ENCODE data around the gene COX8A. TPM values are rescaled to one million over a fixed set of nuclear protein-coding genes. Genes with fewer than 3 reads are reported as not detected.
"Not testable (repeated sequence)": the region's sequence is repeated elsewhere in the genome, so short reads cannot be mapped to it uniquely, and the experiment has no call there.

Gene COX8A
- polyA plus RNA-seq, 3 donors: 196 to 245 (median 218) TPM

DNA sequence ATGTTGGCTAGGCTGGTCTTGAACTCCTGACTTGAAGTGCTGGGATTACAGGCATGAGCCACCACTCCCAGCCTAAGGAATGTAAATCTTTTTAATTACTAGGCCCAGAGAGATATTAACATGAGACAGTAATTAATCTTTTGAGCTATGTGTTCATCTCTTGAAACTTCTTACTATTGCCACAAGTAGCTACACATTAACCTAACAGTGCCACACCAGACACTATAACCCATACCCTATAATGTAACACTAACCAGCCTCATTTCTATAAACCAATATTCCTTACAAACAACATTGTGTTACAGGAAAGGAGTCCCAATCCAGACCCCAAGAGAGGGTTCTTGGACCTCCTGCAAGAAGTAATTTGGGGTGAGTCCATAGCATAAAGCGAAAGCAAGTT, 8.0 kb upstream of the COX8A start:
- no peak for DNase-seq (ENCODE audit: low read depth in 3 of 3, low spot score in 2 of 3)

DNA sequence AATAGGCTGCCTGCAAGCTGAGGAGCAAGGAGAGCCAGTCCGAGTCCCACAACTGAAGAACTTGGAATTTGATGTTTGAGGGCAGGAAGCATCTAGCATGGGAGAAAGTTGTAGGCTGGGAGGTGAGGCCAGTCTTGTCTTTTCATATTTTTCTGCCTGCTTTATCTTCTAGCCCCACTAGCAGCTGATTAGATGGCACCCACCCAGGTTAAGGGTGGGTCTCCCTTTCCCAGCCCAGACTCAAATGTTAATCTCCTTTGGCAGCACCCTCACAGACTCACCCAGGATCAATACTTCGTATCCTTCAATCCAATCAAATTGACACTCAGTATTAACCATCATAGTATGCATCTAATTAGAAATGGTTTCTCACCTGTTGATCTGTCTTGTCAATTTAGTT, 5.0 kb upstream of the COX8A start:
- DNase-seq (ENCODE audit: low read depth in 3 of 3, low spot score in 2 of 3): no peak

DNA sequence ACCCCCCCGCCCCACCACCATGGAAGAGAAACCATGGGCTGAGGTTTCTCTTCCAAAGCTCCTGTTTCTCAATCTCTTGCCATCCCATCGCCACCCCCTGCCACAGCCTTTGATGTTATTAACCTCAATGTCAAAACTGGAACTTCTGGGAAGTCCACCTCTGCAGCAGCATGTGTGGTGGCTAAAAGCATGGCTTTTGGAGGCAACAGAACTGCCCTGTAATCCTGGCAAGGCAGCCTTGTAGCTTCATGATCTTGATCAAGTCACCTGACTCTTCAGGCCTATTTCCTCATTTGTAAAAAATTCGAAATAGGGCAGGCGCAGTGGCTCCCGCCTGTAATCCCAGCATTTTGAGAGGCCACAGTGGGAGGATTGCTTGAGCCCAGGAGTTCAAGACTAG, 3.5 kb upstream of the COX8A start:
- no peak for DNase-seq (ENCODE audit: low read depth in 3 of 3, low spot score in 2 of 3)

DNA sequence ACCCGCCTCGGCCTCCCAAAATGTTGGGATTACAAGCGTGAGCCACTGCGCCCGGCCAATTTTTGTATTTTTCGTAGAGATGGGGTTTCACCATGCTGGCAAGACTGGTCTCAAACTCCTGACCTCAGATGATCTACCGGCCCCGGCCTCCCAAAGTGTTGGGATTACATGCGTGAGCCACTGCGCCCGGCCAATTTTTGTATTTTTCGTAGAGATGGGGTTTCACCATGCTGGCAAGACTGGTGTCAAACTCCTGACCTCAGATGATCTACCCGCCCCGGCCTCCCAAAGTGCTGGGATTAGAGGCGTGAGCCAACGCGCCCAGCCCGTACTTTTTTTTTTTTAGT, 535 bp upstream of the COX8A start:
- DNase-seq (ENCODE audit: low read depth in 3 of 3, low spot score in 2 of 3): not testable (repeated sequence)

DNA sequence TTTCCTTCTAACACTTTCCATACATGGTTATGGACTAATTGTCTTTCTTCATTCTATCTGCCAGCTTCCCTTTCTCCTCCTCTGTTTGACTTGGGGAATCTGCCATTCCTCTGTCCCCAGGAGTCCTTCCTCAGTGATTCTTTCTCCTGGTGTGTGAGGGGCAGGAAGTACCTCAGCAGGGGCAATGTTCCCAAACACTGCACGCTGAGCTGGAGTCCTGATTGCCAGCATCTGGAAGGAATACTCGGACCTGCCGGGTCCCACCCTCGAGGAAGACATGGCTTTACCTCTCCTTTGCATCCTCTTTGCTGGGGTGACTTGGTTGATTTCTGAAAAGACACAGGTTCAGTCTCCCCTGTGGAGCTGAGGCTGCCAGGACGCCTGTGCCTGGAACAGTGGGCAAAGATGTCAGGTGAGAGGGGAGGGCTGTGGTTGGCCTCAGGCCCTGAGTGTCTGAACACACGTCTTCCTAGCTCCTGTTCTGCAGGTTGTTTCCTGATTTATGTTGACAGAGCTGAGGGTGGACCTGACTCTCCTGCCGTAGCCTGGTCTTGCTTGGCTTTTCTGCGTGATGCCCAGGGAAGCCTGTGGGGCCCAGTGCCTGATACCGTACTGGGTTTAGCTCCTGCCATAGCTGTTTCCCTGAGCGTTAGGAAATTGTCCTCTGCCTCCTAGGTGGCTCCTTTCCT, 4.3 kb downstream of the COX8A start:
- no peak for DNase-seq (ENCODE audit: low read depth in 3 of 3, low spot score in 2 of 3)

DNA sequence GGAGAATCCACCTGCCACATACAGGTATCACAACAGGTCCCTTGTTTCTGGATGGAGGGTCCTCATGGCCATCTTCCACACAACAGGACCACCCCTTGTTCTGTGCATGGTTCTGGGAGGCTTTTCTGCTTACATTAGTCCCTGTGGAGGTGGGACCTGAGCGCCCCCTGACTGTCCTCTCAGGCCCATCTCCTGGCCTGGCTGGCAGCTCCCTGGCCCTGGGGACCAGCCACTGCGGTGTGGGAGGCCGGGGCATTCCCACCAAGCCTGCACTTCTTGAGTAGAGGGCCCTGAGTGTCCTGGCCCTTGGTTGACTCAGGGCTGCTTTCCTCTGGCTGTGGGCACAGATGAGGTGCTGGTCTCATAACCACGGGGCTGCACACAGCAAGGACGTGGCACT, 5.0 kb downstream of the COX8A start:
- DNase-seq (ENCODE audit: low read depth in 3 of 3, low spot score in 2 of 3): no peak

DNA sequence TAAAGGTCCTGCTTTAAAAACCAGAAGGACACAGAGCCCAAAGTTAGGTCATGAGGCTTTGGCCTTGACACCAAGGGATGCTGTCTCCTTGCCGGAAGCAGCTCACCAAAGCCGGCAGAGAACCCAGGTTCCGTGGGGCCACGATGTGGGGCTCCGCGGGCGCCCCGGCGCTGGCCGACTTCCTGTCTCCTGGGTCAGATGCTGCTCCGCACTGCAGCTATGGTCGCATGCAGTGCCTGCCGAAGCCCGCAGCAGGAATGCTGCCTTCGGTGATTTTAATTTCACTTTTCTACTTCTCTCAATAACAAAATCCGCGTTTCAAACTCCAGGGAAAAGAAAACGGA, 11.4 kb downstream of the COX8A start:
- no peak for DNase-seq (ENCODE audit: low read depth in 3 of 3, low spot score in 2 of 3)

DNA sequence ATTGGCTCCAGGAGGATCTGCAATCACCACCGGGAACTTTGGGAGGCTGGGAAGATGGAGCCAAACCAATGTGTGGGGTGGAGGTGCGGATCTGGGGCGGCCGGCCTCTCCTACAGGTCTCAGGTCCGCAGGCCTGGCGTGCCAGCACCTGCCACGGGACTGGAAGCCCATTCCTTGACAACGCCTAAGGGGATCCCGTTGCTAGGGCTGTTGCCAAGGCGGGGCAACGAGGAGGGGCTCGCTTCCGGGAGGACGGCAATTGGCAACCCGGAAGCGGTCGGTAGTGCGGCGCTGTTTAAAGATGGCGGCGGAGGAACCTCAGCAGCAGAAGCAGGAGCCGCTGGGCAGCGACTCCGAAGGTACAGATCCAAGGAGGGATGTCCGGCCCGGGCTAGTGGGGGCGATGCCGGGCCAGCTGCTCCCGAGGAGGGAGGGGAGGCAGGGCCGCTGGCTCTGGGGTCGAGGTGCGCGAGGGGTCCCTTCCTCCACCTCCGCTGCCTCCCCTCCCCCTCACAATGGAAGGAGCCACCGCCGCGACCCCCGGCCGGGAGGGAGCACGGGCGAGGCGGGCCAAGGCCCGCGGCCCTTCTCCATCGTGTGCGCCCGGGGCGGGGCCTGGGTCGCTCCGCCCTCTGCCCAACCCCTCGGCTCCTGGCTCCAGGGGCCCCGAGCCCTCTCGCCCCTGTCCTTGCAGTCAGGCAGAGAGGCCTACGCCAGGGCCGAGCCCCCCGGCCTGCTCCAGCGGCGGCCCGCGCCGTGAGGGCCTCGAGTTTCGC, 11.9 kb downstream of the COX8A start, which contains the start of gene OTUB1:
OTUB1 (plus strand) TSS at position 283 of the 776 bp plus-strand sequence; CDS start at position 302, 19 bp downstream.
- no peak for DNase-seq (ENCODE audit: low read depth in 3 of 3, low spot score in 2 of 3)

DNA sequence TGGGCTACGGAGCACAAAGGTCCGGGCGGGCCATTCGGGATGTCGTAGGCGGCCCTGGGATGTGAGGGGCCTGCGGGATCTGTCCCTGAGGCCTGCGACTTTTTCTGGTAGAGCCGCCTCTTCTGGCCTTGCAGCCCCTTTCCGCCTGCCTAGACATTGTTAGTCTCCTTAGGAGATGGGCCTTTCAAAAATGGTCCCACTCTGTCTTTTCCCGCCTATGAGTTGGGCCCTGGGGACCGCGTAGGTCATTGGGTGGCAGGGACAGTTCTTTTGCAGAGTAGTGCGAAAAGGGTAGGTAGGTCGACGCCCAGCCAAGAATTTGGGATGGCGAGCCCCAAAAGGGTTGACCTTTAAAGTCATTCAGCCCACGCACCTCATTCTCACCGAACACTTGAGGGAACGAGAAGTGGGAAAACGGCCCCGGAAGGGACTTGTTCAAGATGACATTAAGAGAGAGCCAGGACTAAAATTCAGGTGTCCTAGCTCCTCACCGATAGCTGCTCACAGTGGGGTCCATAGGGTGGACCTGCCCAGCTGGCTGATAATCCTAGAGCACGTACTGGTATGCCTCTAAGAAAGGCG, 12.6 kb downstream of the COX8A start:
- DNase-seq (ENCODE audit: low read depth in 3 of 3, low spot score in 2 of 3): no peak

DNA sequence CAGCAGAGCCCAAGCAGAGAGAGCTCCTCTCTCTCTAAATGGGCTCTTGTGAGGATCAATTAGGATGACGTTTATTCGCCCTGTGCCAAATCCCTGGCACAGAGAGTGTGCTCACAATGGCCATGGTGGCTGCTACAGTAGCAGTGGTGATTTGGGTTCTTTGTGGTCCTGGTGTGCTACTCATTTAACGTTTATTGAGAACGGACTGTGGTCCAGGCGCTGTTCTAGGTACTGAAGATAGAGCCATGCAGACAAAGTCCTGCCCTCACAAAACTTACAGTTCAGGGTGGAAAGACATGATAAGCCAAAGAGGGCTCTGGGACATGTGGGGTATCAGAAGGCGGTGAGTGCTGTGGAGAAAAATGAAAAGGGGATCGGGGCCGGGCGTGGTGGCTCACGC, 17.1 kb downstream of the COX8A start:
- DNase-seq (ENCODE audit: low read depth in 3 of 3, low spot score in 2 of 3): no peak

DNA sequence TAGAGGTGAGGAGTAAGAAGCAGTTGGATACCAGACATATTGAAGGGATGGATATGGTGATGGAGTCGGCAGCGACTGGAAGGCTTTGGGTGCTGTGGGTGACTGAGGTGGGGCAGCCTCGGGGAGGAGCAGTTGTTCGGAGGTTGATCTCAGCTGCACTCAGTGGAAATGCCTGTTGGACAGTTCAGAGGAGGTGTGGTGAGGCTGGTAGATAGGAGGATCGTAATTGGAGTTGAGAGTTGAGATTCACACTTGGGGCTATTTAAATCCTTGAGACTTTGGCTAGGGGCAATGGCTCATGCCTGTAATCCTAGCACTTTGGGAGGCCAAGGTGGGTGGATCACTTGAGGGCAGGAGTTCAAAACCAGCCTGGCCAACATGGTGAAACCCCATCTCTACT, 18.7 kb downstream of the COX8A start:
- no peak for DNase-seq (ENCODE audit: low read depth in 3 of 3, low spot score in 2 of 3)

DNA sequence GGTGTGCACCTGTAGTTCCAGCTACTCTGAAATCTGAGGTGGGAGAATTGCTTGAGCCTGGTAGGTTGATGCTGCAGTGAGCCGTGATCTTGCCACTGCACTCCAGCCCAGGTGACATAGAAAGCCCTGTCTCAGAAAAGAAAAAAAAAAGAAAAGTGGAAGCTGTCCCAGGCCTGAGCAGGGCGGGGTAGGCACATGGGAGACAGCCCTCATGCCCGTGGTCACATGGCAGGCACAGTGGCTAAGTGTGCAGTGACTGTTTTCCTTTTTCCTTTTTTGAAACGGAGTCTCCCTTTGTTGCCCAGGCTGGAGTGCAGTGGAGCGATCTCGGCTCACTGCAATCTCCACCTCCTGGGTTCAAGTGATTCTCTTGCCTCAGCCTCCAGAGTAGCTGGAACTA, 19.6 kb downstream of the COX8A start:
- no peak for DNase-seq (ENCODE audit: low read depth in 3 of 3, low spot score in 2 of 3)

DNA sequence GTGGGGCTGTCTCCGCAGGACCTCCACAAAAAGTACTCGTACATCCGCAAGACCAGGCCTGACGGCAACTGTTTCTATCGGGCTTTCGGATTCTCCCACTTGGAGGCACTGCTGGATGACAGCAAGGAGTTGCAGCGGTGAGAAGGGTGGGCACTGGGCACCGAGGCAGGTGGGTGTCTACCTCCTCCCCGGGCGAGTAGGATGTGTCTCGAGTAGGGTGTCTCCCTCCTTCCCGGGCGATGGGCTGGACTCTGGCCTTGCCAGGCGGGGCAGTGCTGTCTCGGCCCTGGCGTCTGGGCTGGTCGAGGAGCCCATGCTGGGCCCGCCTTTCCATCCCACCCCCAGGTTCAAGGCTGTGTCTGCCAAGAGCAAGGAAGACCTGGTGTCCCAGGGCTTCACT, 22.1 kb downstream of the COX8A start:
- no peak for DNase-seq (ENCODE audit: low read depth in 3 of 3, low spot score in 2 of 3)

DNA sequence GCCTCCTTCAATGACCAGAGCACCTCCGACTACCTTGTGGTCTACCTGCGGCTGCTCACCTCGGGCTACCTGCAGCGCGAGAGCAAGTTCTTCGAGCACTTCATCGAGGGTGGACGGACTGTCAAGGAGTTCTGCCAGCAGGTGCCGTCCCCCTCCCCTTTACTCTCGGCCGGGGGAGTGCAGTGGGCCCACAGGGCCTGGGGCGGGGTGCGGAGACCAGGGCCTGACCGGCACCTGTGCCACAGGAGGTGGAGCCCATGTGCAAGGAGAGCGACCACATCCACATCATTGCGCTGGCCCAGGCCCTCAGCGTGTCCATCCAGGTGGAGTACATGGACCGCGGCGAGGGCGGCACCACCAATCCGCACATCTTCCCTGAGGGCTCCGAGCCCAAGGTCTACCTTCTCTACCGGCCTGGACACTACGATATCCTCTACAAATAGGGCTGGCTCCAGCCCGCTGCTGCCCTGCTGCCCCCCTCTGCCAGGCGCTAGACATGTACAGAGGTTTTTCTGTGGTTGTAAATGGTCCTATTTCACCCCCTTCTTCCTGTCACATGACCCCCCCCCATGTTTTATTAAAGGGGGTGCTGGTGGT, 22.8 kb downstream of the COX8A start:
- no peak for DNase-seq (ENCODE audit: low read depth in 3 of 3, low spot score in 2 of 3)

DNA sequence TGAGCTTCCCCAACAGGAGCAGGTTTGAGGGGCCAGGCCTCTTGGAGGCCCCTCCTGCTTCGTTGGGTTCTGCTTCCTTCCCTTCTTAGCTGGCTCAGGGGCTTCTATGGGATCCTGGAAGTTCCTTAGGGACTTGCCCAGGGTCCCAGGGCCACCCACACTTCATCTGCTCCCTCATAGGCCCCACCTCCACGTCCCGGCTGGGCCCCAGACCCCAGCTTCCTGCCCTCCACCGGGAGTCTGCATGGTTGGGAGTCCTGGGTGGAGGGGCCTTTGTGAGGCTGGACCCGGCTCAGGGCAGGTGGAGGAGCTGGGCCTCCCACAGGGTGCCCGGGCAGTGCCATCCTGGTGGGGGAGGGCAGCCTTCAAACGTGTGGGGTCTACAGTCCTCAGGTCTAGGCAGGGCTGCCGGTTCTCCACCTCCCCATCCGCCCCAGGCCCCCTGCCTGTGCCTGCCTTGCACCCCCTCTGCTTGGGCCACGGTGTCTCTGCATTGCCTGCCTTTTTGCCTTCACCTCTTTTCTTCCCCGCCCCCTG, 23.4 kb downstream of the COX8A start:
- no peak for DNase-seq (ENCODE audit: low read depth in 3 of 3, low spot score in 2 of 3)

DNA sequence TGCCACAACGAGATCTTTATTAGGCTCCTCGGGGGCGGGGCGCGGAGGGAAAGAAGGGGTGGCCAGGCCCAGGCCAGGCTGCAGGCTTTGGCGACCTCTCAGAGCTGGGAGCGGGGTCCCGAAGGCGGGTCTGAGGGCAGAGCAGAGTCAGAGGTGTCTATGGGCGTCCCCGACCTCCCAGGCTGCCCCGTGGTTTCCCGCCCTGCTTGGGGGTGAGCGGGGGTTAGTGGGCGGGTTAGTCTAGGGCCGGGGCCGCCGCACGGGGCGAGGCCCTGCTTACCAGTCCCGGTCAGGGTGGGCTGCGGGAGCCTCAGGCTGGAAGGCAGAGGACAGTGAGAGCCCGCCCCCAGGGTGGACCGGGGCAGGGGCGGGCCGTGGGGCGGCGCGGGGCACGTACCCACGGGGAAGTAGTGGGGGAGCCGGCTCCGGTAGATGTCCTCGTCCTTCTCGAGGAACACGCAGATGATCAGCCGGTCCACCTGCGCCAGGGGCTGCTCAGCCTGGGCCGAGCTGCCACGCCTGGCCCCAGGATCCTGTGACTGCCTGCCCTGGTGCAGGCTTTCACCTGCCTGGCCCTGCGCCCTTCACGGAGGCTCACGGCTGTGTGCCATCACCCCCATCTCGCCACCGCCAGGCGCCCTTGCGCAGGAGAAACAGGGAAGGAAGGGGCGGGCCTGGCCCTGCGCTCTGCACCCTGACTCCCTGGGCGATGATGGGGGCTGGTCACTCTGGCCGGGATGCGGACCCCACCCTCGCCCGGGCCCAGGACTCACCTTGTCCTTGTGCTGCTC, 24.3 kb downstream of the COX8A start:
- no peak for DNase-seq (ENCODE audit: low read depth in 3 of 3, low spot score in 2 of 3)

DNA sequence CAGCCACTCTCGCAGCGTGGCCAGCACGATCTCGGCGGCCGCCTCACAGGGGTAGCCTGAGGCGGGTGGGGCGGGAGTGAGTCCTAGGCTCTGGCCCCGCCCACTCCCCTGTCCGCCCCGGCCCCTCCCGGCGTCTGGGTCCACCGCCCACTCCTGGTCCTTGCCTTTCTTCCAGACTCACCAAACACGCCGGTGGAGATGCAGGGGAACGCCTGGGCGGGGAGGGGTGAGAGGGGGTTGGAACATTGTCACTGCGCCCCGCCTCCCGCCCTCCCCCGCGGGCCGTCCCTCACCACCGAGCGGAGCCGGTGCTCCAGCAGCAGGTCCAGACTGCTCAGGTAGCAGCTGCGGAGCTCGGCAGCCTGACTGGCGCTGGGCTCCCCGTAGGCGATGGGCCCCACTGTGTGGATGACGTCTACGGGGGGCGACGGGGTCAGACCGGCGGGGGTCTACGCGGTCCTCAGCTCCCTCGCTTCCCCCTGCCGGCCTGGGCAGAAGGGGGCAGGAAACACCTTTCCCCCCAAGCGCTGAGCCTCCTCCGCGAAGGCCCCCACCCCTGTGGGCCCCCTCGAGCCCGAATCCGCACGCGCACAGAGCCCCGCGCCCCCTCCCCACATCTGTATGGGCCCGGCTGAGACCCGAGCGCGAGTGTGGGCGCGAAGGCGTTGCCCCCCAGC, 25.1 kb downstream of the COX8A start:
- DNase-seq (ENCODE audit: low read depth in 3 of 3, low spot score in 2 of 3): no peak

DNA sequence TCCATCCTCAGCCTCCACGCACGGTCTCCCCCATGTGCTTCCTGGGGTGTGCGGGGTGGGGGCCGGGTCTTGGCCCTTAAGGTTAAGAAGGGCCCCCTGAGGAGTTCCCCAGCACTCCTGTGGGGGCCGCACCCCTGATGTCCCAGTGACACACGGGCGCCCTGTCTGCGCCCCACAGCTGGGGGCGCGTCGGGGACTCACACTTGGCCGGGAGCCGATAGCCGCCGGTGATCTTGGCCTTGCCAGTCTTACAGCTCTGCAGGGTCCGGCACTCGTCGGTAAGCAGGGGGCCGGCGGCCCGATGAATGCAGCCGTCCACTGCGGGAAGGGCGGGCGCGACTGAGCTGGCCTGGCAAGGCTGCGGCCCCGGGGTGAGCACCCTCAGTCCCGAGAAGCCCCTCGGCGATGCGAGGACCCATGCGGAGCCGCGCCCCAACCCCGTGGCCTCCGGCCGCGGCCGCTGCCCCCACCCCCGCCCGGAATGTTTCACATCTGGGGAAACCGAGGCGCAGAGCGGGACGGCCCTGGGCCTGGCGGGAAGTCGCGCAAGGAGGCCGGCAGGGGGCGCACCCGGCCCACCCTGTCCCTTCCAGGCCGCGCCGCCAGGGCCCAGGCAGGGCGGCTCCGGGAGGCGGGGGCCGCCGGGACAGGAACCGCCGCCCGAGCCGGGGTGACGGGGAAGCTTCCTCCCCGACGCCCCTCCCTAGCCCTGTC, 25.8 kb downstream of the COX8A start:
- no peak for DNase-seq (ENCODE audit: low read depth in 3 of 3, low spot score in 2 of 3)

DNA sequence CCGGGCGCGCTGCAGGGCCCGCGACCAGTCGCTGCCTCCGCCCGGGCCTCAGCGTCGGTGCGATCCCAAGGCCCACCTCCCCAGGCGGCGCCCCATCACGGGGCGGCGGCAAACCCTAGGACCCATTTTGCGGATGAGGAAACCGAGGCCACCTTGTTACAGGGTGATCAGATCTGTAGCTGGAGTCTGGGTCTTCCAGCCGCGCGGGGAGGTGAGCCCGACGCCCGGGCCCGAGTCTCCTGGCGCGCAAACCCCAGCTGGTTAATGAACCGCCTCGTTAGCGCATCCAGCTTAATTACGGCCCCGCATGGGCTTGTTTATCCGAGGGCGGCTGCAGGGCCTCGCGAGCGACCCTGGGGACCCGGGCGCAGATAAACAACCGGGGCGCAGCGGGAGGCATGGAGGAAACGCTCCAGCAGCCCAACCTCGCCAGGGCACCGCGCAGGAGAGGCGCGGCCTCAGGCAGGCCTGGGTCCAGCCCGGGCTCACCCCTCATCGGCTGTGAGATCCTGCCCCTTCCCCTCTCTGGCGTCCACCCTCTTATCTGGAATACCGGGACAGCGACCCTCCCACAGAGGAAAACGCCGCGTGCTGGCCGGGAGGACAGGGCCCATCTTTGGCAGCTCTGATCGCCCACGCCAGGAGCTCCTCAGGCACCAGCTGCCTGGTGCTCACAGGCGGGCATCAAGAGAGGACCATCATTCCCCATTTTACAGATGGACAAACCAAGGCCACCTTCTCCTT, 26.5 kb downstream of the COX8A start:
- DNase-seq (ENCODE audit: low read depth in 3 of 3, low spot score in 2 of 3): no peak

Data from right renal cortex interstitium (tissue), 3 donors.